Keratinocyte (primary cell): ENCODE results near the gene AMZ1. TPM values are rescaled to one million over a fixed set of nuclear protein-coding genes. Genes with fewer than 3 reads are reported as not detected.

ENCODE experiments used
- DNase-seq: peaks from one replicate; pipeline ENCODE4 v3.0.0-alpha.2; 2011; ENCODE audit warnings: low read depth, missing footprints, low spot score
- FAIRE-seq: peaks from 2 replicates; lab custom pipeline; 2011; peaks lifted over from hg19 to GRCh38; lab: Jason Lieb, UNC
- H2AFZ ChIP-seq: 2 replicates; pipeline ENCODE4 v1.6.0; 2012; ENCODE audit warnings: low read length, control low read depth, inconsistent platforms; ENCODE audit not compliant: control insufficient read depth
- H3K27ac ChIP-seq: 2 replicates; pipeline ENCODE4 v1.5.1; 2011; ENCODE audit warnings: low read length; ENCODE audit not compliant: control insufficient read depth, insufficient read depth
- H3K27me3 ChIP-seq: 3 replicates; pipeline ENCODE4 v1.6.0; 2011; ENCODE audit warnings: low read length; ENCODE audit not compliant: control insufficient read depth, insufficient read depth; ENCODE audit errors: extremely low read depth
- H3K36me3 ChIP-seq, 2 experiments: 2 replicates in 1 of 2; 3 replicates in 1 of 2; pipeline ENCODE4 v1.5.1; 2011; ENCODE audit warnings: low read length in 2 of 2, mild to moderate bottlenecking in 1 of 2; ENCODE audit not compliant: control insufficient read depth in 2 of 2, insufficient read depth in 2 of 2; ENCODE audit errors: extremely low read depth in 1 of 2
- H3K4me1 ChIP-seq: 3 replicates; pipeline ENCODE4 v1.5.1; 2011; ENCODE audit warnings: low read length; ENCODE audit not compliant: control insufficient read depth, insufficient read depth; ENCODE audit errors: extremely low read depth
- H3K4me2 ChIP-seq: 3 replicates; pipeline ENCODE4 v1.6.0; 2011; ENCODE audit warnings: low read depth, low read length; ENCODE audit not compliant: control insufficient read depth, insufficient read depth; ENCODE audit errors: extremely low read depth
- H3K4me3 ChIP-seq, 3 experiments: fragments of 200-600 bp in 1 of 3; sonication (generic) in 1 of 3; 2 replicates in 2 of 3; 3 replicates in 1 of 3; pipeline ENCODE4 v1.5.1; 2011 to 2016; ENCODE audit warnings: low read length in 3 of 3, mild to moderate bottlenecking in 3 of 3, control low read depth in 2 of 3, inconsistent platforms in 1 of 3, low read depth in 1 of 3, mixed read lengths in 1 of 3, mixed run types in 1 of 3, moderate library complexity in 1 of 3; ENCODE audit not compliant: control insufficient read depth in 2 of 3, insufficient read depth in 2 of 3; ENCODE audit errors: extremely low read depth in 1 of 3
- H3K79me2 ChIP-seq: 2 replicates; pipeline ENCODE4 v1.6.0; 2012; ENCODE audit warnings: low read length; ENCODE audit not compliant: control insufficient read depth, insufficient read depth
- H3K9ac ChIP-seq: 3 replicates; pipeline ENCODE4 v1.6.0; 2011; ENCODE audit warnings: low read length; ENCODE audit not compliant: control insufficient read depth, insufficient read depth; ENCODE audit errors: extremely low read depth
- H3K9me1 ChIP-seq: 3 replicates; pipeline ENCODE4 v1.6.0; 2011; ENCODE audit warnings: low read length; ENCODE audit not compliant: control insufficient read depth, insufficient read depth; ENCODE audit errors: extremely low read depth
- H3K9me3 ChIP-seq: 2 replicates; pipeline ENCODE4 v1.5.1; 2012; ENCODE audit warnings: low read depth, low read length; ENCODE audit not compliant: control insufficient read depth
- H4K20me1 ChIP-seq: 3 replicates; pipeline ENCODE4 v1.6.0; 2011; ENCODE audit warnings: low read length; ENCODE audit not compliant: control insufficient read depth, insufficient read depth; ENCODE audit errors: extremely low read depth
- CTCF ChIP-seq, 3 experiments: IDR thresholded peaks in 1 of 3; conservative IDR thresholded peaks in 1 of 3; optimal IDR thresholded peaks in 1 of 3; 2 replicates in 2 of 3; 3 replicates in 1 of 3; pipeline versions ENCODE3 to v1.5.1; 2011; ENCODE audit warnings: low read length in 3 of 3, mild to moderate bottlenecking in 3 of 3, moderate library complexity in 2 of 3, control low read depth in 1 of 3, inconsistent platforms in 1 of 3; ENCODE audit not compliant: insufficient read depth in 2 of 3; ENCODE audit errors: extremely low read depth in 1 of 3
- EZH2 ChIP-seq: IDR thresholded peaks from one replicate; pipeline ENCODE4 v1.6.1; 2012; ENCODE audit warnings: inconsistent platforms, mild to moderate bottlenecking, low read length, moderate library complexity
- dilution Hi-C: fragments of 300-500 bp; cut with MboI; formaldehyde crosslinking; loops from one replicate; pipeline ENCODE4 v1.7.0; 2020; ENCODE audit warnings: low sequenced_read_pairs; ENCODE audit not compliant: extremely low pct_ligation_motif_present
- polyA plus RNA-seq, 5 experiments: library from polyadenylated mRNA; depleted of rRNA in 3 of 5; stranded (reverse) in 3 of 5; stranded (forward) in 1 of 5; unstranded in 1 of 5; fragments of >200 nt; gene quantifications; 1 replicate in 1 of 5; 2 replicates in 3 of 5; 3 replicates in 1 of 5; pipeline versions ENCODE4 v1.2.1 to v1.2.3, GENCODE V29; 2011 to 2012; ENCODE audit warnings: missing spikeins in 2 of 5, low read depth in 1 of 5, low replicate concordance in 1 of 5

The AMZ1 gene
- polyA plus RNA-seq, 1 donor (not counting 4 experiments of a cell fraction or from before 2014, with no cell fraction given) = 0.04 TPM

- Histone ChIP-seq H3K9me1 (no peaks in the 10 kb centered on the region), H3K4me3 (no peak overlapping the region), H3K36me3 (peaks cover 5 to 13% of the 10 kb centered on the region in 2 experiments), H3K4me1 (no peaks in the 10 kb centered on the region), H2AFZ (no peak overlapping the region), H3K4me2 (no peak overlapping the region), H3K9ac (no peak overlapping the region), H3K9me3 (no peaks in the 10 kb centered on the region), H3K27me3 (no peaks in the 10 kb centered on the region), H4K20me1 (no peaks in the 10 kb centered on the region), H3K27ac (no peak overlapping the region), H3K79me2 (peaks cover 11% of the 10 kb centered on the region)
- DNase-seq = no peak
- no peak for FAIRE-seq
- dilution Hi-C loops = no loop called here
- TF ChIP-seq EZH2 (no peak), CTCF (optimal IDR thresholded peaks at IDR 0.05 in 1 of 3, IDR thresholded peaks at IDR 0.05 in 1 of 3, conservative IDR thresholded peaks at IDR 0.05 in 1 of 3; ENCODE audit: extremely low read depth in 1 of 3, insufficient read depth in 2 of 3, low read length in 3 of 3) (no peak)
Measured at GRCh38 chr7:2732388-2732787, 44.4 kb downstream of the AMZ1 start.

- no peaks in the 10 kb centered on the region for H3K27me3 ChIP-seq
- DNase-seq = no peak
- dilution Hi-C loops = no loop called here
- H3K79me2 ChIP-seq = peaks cover 11% of the 10 kb centered on the region
- H3K4me2 ChIP-seq = no peak overlapping the region
- H3K9me1 ChIP-seq = no peaks in the 10 kb centered on the region
- H4K20me1 ChIP-seq = no peaks in the 10 kb centered on the region
- H3K36me3 ChIP-seq = peaks cover 5 to 13% of the 10 kb centered on the region in 2 experiments
- H3K4me1 ChIP-seq = no peaks in the 10 kb centered on the region
- H3K9me3 ChIP-seq = no peaks in the 10 kb centered on the region
- no peak overlapping the region for H3K9ac ChIP-seq
- no peak overlapping the region for H3K27ac ChIP-seq
- no peak for TF ChIP-seq CTCF (optimal IDR thresholded peaks at IDR 0.05 in 1 of 3, IDR thresholded peaks at IDR 0.05 in 1 of 3, conservative IDR thresholded peaks at IDR 0.05 in 1 of 3; ENCODE audit: extremely low read depth in 1 of 3, insufficient read depth in 2 of 3, low read length in 3 of 3)
- TF ChIP-seq EZH2 = no peak
- no peak overlapping the region for H2AFZ ChIP-seq
- H3K4me3 ChIP-seq = no peak overlapping the region
- no peak for FAIRE-seq
Measured at GRCh38 chr7:2732959-2733584, 45.1 kb downstream of the AMZ1 start.
